Mucosa of descending colon (tissue), 3 donors: ENCODE results near the gene MPRIP. TPM values are rescaled to one million over a fixed set of nuclear protein-coding genes. Genes with fewer than 3 reads are reported as not detected.

Experiments used
- ATAC-seq: fragments of 200-7000 bp; cut with Tn5 transposase; one replicate; pipeline ENCODE4 v1.9.1; 2020; ENCODE audit warnings: mild to moderate bottlenecking, moderate library complexity
- DNase-seq, 3 donors: peaks; one replicate each; pipeline ENCODE4 v3.0.0-alpha.2; 2020
- H3K36me3 ChIP-seq: fragments of 200-600 bp; one replicate; pipeline ENCODE4 v1.8.0; 2021; ENCODE audit warnings: low read depth, mild to moderate bottlenecking
- H3K4me1 ChIP-seq: fragments of 200-600 bp; one replicate; pipeline ENCODE4 v1.8.0; 2021; ENCODE audit warnings: low read depth, mild to moderate bottlenecking
- H3K4me3 ChIP-seq: fragments of 200-600 bp; one replicate; pipeline ENCODE4 v1.8.0; 2021; ENCODE audit warnings: mild to moderate bottlenecking
- H3K9me3 ChIP-seq: fragments of 200-600 bp; one replicate; pipeline ENCODE4 v1.8.0; 2021; ENCODE audit warnings: mild to moderate bottlenecking
- intact Hi-C, 2 donors: fragments of 100-400 bp; cut with DNase I in 1 of 2; cut with micrococcal nuclease in 1 of 2; formaldehyde crosslinking; loops; one replicate each; pipeline versions ENCODE4 v1.11.0 to v1.11.1; 2022; cut with DNase I, micrococcal nuclease
- total RNA-seq, 3 donors: library from RNA; stranded (reverse); fragmentation: NEBNext Ultra II Directional in 2 of 3; extraction: Animal tissue kit (Norgen Biotek cat#: 25700) in 2 of 3; gene quantifications; one replicate each; pipeline versions ENCODE4 v1.2.1 to v1.2.4, GENCODE V29; 2021 to 2023
- TF ChIP-seq, protein P1 (sequence below): fragments of 200-600 bp; IDR thresholded peaks from one replicate; pipeline ENCODE4 v1.8.0; 2022; ENCODE audit warnings: antibody characterized with exemption, mild to moderate bottlenecking
- donor health status: DM: no; HTN: no; CAD: no; lungs with moderate emphysema.
- donor health status: DM: no; HTN: no; CAD: no.
- donor health status: DM: no; HTN: yes; CAD: no.

Gene MPRIP
- total RNA-seq, 3 donors from 2014 or later, result 150 to 249 (median 231) TPM

- intact Hi-C loops, result no loop called here
- Histone ChIP-seq H3K4me3 (no peak overlapping the region), H3K36me3 (no peaks in the 10 kb centered on the region), H3K9me3 (no peaks in the 10 kb centered on the region), H3K4me1 (peaks cover 12% of the 10 kb centered on the region)
- DNase-seq, result no peak
- no peak for ATAC-seq
- TF ChIP-seq, protein P1, sequence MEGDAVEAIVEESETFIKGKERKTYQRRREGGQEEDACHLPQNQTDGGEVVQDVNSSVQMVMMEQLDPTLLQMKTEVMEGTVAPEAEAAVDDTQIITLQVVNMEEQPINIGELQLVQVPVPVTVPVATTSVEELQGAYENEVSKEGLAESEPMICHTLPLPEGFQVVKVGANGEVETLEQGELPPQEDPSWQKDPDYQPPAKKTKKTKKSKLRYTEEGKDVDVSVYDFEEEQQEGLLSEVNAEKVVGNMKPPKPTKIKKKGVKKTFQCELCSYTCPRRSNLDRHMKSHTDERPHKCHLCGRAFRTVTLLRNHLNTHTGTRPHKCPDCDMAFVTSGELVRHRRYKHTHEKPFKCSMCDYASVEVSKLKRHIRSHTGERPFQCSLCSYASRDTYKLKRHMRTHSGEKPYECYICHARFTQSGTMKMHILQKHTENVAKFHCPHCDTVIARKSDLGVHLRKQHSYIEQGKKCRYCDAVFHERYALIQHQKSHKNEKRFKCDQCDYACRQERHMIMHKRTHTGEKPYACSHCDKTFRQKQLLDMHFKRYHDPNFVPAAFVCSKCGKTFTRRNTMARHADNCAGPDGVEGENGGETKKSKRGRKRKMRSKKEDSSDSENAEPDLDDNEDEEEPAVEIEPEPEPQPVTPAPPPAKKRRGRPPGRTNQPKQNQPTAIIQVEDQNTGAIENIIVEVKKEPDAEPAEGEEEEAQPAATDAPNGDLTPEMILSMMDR, result no peak
Measured at GRCh38 chr17:17017343-17018014, 24.8 kb upstream of the MPRIP start.

DNA sequence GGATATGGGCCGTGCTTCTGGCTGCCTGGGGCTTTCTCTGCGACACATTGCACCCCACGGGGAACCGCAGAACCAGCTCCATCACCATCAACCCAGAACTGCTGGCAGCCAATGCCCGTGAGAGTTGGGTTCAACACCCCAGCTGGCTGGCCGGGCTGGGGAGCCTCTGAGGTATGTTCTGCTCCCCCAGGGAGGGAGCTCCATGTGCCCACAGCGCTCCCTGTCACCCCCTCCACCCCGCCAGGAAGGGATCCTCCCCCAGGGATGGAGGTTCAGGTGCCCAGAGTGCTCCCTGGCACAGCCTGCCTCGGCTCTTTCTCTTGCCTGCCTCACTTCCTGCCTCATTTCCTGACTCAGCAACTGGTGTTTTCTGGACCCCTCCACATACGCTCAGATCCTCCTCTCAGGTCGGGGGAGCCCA lies 24.2 kb upstream of the MPRIP start:
- DNase-seq (peak in 2 of 3 donors; percentile 22 to 34), ATAC-seq (no peak)
- intact Hi-C loops, result no loop called here
- H3K9me3 ChIP-seq, result no peaks in the 10 kb centered on the region
- no peak overlapping the region for H3K4me3 ChIP-seq
- H3K36me3 ChIP-seq, result no peaks in the 10 kb centered on the region
- H3K4me1 ChIP-seq, result peaks cover 12% of the 10 kb centered on the region
- TF ChIP-seq, protein P1, result no peak

- ATAC-seq, result peak; percentile 57
- H3K4me1 ChIP-seq, result peaks cover 12% of the 10 kb centered on the region
Measured at GRCh38 chr17:17018612-17019429, 23.4 kb upstream of the MPRIP start.

DNA sequence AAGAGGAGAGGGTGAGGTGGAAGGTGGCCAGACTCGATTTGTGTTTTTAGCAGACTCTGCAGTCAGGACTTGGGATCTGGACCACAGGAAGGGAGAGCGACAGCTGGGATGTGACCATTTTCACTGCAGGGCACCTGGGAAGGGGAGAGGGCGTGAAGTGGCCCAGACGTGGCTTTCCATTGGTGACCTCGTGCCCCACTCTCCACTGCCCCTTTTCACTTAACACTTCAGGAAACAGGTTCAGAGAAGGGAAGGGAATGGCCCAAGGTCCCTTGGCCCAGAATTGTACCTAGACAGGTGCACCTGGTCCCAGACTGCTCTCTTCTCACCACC lies 22.9 kb upstream of the MPRIP start:
- Histone ChIP-seq H3K9me3 (no peaks in the 10 kb centered on the region), H3K4me1 (peaks cover 12% of the 10 kb centered on the region), H3K36me3 (no peaks in the 10 kb centered on the region), H3K4me3 (no peak overlapping the region)
- TF ChIP-seq, protein P1, result no peak
- no peak for DNase-seq
- intact Hi-C loops, result no loop called here
- ATAC-seq, result no peak

More at GRCh38 chr17:17018612-17019429, 23.4 kb upstream of the MPRIP start:
- H3K4me3 ChIP-seq, result no peak overlapping the region
- peak; percentile 33 to 53 (median 41) for DNase-seq
- TF ChIP-seq, protein P1, result no peak
- H3K36me3 ChIP-seq, result no peaks in the 10 kb centered on the region
- H3K9me3 ChIP-seq, result no peaks in the 10 kb centered on the region
- intact Hi-C loops, result no loop called here

- intact Hi-C loops, result no loop called here
- H3K4me1 ChIP-seq, result peaks cover 12% of the 10 kb centered on the region
- no peak overlapping the region for H3K4me3 ChIP-seq
- TF ChIP-seq, protein P1, result no peak
- no peaks in the 10 kb centered on the region for H3K36me3 ChIP-seq
- no peaks in the 10 kb centered on the region for H3K9me3 ChIP-seq
- DNase-seq (peak in 2 of 3 donors; percentile 21 to 30), ATAC-seq (no peak)
Measured at GRCh38 chr17:17019891-17020456, 22.3 kb upstream of the MPRIP start.
